HEK293T (cell line): ENCODE data around the gene KCNK3.

Source experiments
- CTCF ChIA-PET: fragments of 350-600 bp; formaldehyde crosslinking; extraction: SDS; loops from one replicate; lab custom pipeline; 2021; ENCODE audit warnings: antibody characterized with exemption, inconsistent platforms; lab: Yijun Ruan, JAX
- POLR2A ChIA-PET: fragments of 350-600 bp; formaldehyde crosslinking; extraction: SDS; loops from one replicate; lab custom pipeline; 2020; ENCODE audit warnings: antibody characterized with exemption, inconsistent platforms; lab: Yijun Ruan, JAX
- DNase-seq: peaks from one replicate; pipeline ENCODE4 v3.0.0; 2012; ENCODE audit warnings: mixed read lengths; ENCODE audit errors: extremely low spot score
- ARNT ChIP-seq: fragments of 450-650 bp; IDR thresholded peaks from 2 replicates; pipeline ENCODE4 v1.6.1; 2017; ENCODE audit warnings: mild to moderate bottlenecking
- BHLHE40 ChIP-seq: fragments of 450-650 bp; IDR thresholded peaks from 2 replicates; pipeline ENCODE4 v1.6.1; 2016; ENCODE audit warnings: mild to moderate bottlenecking, moderate library complexity, borderline replicate concordance
- CTBP1 ChIP-seq: fragments of 450-650 bp; IDR thresholded peaks from 2 replicates; pipeline ENCODE4 v1.6.1; 2016; ENCODE audit warnings: borderline replicate concordance
- ELF4 ChIP-seq: fragments of 450-650 bp; IDR thresholded peaks from 2 replicates; pipeline ENCODE4 v1.6.1; 2017; ENCODE audit warnings: antibody characterized with exemption
- FOXA1 ChIP-seq: fragments of 450-650 bp; IDR thresholded peaks from 2 replicates; pipeline ENCODE4 v1.6.1; 2016; ENCODE audit warnings: mild to moderate bottlenecking
- FOXK2 ChIP-seq: fragments of 450-650 bp; IDR thresholded peaks from 2 replicates; pipeline ENCODE4 v1.6.1; 2016; ENCODE audit warnings: mild to moderate bottlenecking
- FOXM1 ChIP-seq: fragments of 450-650 bp; IDR thresholded peaks from 2 replicates; pipeline ENCODE4 v1.6.1; 2017; ENCODE audit warnings: mild to moderate bottlenecking, borderline replicate concordance
- HDGF ChIP-seq: fragments of 450-650 bp; IDR thresholded peaks from 2 replicates; pipeline ENCODE4 v1.6.1; 2017; ENCODE audit warnings: antibody characterized with exemption, borderline replicate concordance
- L3MBTL2 ChIP-seq: fragments of 450-650 bp; conservative IDR thresholded peaks from 2 replicates; pipeline ENCODE4 v1.6.1; 2016; ENCODE audit warnings: mild to moderate bottlenecking
- LEF1 ChIP-seq: fragments of 450-650 bp; IDR thresholded peaks from 2 replicates; pipeline ENCODE4 v1.6.1; 2017; ENCODE audit warnings: mild to moderate bottlenecking, borderline replicate concordance
- NFRKB ChIP-seq: fragments of 450-650 bp; IDR thresholded peaks from 2 replicates; pipeline ENCODE4 v1.6.1; 2016; ENCODE audit warnings: mild to moderate bottlenecking, moderate library complexity
- PKNOX1 ChIP-seq: fragments of 450-650 bp; IDR thresholded peaks from 2 replicates; pipeline ENCODE4 v1.6.1; 2016
- SP1 ChIP-seq: fragments of 450-650 bp; IDR thresholded peaks from 2 replicates; pipeline ENCODE4 v1.6.1; 2017
- SUZ12 ChIP-seq: fragments of 450-650 bp; IDR thresholded peaks from 2 replicates; pipeline ENCODE4 v1.6.1; 2016; ENCODE audit warnings: mild to moderate bottlenecking
- TARDBP ChIP-seq: fragments of 450-650 bp; IDR thresholded peaks from 2 replicates; pipeline ENCODE4 v1.6.1; 2016
- ZNF384 ChIP-seq: fragments of 450-650 bp; IDR thresholded peaks from 2 replicates; pipeline ENCODE4 v1.6.1; 2016

Gene KCNK3

DNA sequence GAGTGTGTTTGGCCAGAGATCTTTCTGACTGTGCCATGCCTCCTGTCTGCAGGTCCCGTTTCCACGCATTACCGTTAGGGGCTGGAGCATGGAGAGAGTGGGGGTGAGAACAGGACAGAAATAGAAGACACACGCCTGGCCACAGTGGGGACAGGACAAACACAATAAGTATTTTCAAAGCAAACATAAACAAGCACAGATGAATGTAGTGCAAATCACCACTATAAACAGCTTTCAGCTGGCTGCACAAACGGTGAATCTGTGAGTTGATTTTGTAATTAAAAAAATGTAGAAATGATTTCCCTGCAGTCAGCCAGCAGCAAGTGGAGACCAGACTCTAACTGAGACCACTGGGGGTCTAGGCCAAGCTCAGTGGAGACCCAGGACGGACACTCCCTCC lies 6.8 kb downstream of the KCNK3 start:
- CTCF ChIA-PET = no interaction called here
- TF ChIP-seq FOXK2 (no peak), PKNOX1 (no peak), SUZ12 (no peak), CTBP1 (no peak), HDGF (no peak), ARNT (no peak), FOXA1 (no peak), LEF1 (no peak), L3MBTL2 (no peak), SP1 (no peak), FOXM1 (no peak), ZNF384 (no peak), TARDBP (no peak), ELF4 (no peak), BHLHE40 (no peak), NFRKB (no peak)
- DNase-seq = no peak
- POLR2A ChIA-PET = no interaction called here

- ChIA-PET CTCF (no interaction called here), POLR2A (no interaction called here)
- no peak for DNase-seq
- TF ChIP-seq ARNT = no peak
- no peak for TF ChIP-seq NFRKB
- no peak for TF ChIP-seq TARDBP
These were observed 7.6 kb downstream of the KCNK3 start for GRCh38 chr2:26700078-26700477.

DNA sequence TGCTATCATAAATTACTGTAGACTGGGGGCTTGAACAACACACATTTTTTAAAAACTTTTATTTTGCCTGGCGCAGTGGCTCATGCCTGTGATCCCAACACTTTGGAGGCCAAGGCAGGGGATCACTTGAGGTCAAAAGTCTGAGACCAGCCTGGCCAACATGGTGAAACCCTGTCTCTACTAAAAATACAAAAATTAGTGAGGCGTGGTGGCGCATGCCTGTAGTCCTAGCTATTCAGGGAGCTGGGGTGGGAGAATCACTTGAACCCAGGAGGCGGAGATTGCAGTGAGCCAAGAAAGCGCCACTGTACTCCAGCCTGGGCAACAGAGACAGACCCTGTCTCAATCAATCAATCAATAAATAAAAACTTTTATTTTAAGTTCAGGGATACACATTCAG lies 9.1 kb downstream of the KCNK3 start:
- TF ChIP-seq HDGF (no peak), PKNOX1 (no peak), SP1 (no peak), TARDBP (no peak), ELF4 (no peak), SUZ12 (no peak), L3MBTL2 (no peak), FOXA1 (no peak), ZNF384 (no peak), NFRKB (no peak), FOXM1 (no peak)

GRCh38 chr2:26702025-26702424 lies 9.5 kb downstream of the KCNK3 start:
- POLR2A ChIA-PET = no interaction called here

More for the DNA sequence above, 9.1 kb downstream of the KCNK3 start:
- CTCF ChIA-PET = no interaction called here
- DNase-seq = no peak
- POLR2A ChIA-PET = no interaction called here

DNA sequence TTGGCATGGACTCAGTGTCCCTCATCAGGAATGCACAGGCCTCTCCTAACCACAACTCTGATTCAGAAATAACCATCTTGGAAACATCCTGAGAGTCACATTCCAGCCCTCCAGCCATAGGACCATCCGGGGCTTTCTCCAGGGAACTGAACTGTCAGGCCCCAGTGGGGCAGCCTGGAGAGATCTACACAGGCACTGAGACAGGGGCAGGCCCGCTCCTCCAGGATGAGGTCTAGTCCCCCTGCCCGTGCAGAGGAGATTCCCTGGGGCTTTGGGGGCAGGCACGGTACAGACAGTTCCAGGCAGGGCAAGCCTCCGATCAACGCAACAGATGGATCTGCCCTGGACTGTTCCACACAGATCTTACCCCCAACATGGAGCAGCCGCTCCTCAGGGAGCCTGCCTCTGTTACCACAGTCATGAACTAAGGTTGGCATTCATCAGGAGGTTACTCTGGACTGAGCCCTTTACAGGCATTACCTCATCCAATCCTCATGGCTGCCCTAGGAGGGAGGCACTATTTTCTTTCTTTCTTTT lies 12.0 kb downstream of the KCNK3 start:
- DNase-seq = no peak
- ChIA-PET CTCF (no interaction called here), POLR2A (no interaction called here)
- TF ChIP-seq FOXA1 (no peak), SP1 (no peak), PKNOX1 (no peak), NFRKB (no peak), BHLHE40 (no peak), ZNF384 (no peak)

More at GRCh38 chr2:26702025-26702424, 9.5 kb downstream of the KCNK3 start:
- CTCF ChIA-PET = no interaction called here
- TF ChIP-seq ARNT (no peak), PKNOX1 (no peak), L3MBTL2 (no peak), FOXK2 (no peak), CTBP1 (no peak), NFRKB (no peak), SUZ12 (no peak), SP1 (no peak), HDGF (no peak), ZNF384 (no peak), FOXM1 (no peak), TARDBP (no peak), LEF1 (no peak), ELF4 (no peak), FOXA1 (no peak), BHLHE40 (no peak)
- no peak for DNase-seq

GRCh38 chr2:26705126-26705525 lies 12.6 kb downstream of the KCNK3 start:
- POLR2A ChIA-PET = no interaction called here
- CTCF ChIA-PET = no interaction called here
- no peak for DNase-seq
- no peak for TF ChIP-seq SUZ12
- no peak for TF ChIP-seq ARNT
- TF ChIP-seq CTBP1 = no peak
- no peak for TF ChIP-seq ELF4
- TF ChIP-seq FOXK2 = no peak
- no peak for TF ChIP-seq LEF1
- TF ChIP-seq L3MBTL2 = no peak
- no peak for TF ChIP-seq FOXM1
